GM19395 (cell line): ENCODE results near the gene AKAP8L.

Experiments used
- ATAC-seq: cut with Tn5 transposase; IDR thresholded peaks from one replicate; pipeline ENCODE4 v1.9.1; 2021; ENCODE audit warnings: mild to moderate bottlenecking, moderate library complexity; ENCODE audit not compliant: unreplicated experiment

AKAP8L gene

GRCh38 chr19:15448778-15449619 is 30.2 kb upstream of the AKAP8L start:
- ATAC-seq: no peak

DNA sequence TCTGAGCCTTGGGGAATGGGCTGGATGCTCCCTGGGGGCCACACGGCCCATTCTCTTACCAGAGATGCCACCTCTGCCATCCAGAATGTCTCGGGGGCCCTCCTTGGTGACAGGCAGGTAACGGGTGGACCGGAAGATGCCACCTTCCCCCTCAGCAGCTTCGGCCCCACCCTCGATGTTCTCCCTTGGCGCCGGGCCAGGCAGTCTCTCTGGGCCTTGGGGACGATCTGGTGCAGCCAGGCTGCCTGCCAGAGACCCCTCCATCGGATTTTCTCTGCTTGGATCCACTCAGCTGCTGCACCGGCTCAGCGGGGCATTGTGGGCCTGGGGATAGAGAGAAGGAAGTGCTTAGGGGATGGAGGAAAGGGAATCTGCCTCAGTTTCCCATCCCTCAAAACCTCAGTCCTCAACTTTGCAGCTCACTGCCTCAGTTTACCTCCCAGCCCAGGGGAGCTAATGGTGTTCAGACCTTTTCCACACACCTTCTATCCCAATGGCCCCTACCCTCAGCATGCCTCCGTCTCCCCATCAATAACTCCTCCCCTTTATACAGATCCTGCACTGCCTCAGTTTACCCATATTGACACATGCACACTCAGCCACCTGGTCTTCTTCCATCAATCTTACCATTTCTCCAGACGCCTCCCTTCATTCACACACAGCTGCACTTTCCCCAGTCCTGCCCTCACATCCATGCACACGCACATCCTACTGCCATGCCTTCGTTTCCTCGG is 29.4 kb upstream of the AKAP8L start:
- ATAC-seq: no peak

DNA sequence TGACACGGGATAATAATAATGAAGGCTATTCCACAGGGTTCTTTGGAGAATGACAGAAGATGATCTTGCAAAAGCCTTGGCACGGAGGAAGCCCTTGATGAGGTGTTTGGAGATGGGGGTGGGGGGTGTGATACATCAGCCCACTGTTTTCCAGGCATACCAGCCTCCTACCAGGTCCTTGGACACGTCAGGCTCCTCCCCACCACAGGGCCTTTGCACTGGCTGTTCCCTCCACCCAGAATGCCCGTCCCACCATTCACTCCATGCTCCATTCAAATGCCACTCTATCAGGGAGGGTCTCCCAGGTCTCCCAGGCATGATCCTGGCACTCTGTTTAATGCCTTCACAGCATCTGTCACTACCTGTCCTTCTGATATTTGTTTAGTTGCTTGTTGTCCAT is 28.3 kb upstream of the AKAP8L start:
- ATAC-seq: no peak

- ATAC-seq: no peak
These were observed 27.1 kb upstream of the AKAP8L start for GRCh38 chr19:15445807-15446376.

GRCh38 chr19:15445227-15445605 is 26.4 kb upstream of the AKAP8L start:
- no peak for ATAC-seq

DNA sequence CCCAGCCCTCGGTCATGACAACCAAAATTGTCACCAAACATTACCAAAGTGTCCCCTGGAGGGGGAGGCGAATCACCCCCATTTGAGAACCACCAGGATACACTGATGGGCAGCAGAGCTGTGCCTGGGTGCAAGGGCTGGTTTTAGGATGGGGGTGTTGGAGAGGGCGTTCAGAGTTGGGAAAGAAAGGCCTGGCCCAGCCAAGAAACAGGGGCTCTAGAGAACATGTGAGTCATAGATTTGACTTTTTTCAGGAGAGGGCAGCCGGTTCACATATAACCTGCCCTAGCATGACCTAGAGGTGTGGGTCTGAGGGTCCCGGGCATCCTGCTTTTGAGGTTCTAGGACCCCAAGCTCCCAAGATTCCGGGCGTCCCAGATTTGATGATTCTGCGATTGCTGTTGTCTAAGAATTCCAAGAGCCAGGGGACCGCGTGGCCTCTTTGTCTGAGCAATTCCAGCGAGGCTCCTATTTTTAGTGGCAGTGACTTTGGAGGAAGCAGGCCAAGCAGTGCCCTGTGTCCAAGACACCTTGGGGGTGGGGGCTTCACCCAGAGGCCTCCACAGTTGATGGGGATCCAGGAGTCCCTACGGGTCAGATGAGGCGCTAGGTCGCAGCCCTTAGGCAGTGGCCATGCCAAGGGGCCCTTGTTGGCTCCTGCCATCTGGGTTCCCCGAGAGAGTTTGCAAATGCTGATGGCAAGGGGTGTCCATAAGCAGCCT is 25.9 kb upstream of the AKAP8L start:
- no peak for ATAC-seq

DNA sequence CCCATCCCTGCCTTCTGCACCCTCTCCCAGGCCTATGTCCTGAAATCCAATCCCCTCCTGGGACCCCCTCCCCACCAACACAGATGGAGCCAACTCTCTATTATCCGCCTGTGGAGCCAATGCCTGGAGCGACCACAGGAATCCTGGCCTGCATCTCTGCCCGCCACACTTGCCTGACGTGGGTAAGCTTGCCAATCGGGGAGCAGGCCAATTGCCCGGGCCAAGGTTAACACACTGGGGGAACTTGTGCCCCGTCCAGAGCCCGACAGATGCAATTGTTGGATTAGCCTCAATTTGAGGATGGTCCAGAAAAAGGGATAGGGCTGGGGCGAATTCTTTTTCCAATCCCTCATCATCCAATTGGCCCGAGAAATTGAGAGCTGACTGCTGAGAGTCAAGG is 25.1 kb upstream of the AKAP8L start:
- ATAC-seq: no peak

GRCh38 chr19:15443325-15443724 is 24.5 kb upstream of the AKAP8L start:
- ATAC-seq: no peak

DNA sequence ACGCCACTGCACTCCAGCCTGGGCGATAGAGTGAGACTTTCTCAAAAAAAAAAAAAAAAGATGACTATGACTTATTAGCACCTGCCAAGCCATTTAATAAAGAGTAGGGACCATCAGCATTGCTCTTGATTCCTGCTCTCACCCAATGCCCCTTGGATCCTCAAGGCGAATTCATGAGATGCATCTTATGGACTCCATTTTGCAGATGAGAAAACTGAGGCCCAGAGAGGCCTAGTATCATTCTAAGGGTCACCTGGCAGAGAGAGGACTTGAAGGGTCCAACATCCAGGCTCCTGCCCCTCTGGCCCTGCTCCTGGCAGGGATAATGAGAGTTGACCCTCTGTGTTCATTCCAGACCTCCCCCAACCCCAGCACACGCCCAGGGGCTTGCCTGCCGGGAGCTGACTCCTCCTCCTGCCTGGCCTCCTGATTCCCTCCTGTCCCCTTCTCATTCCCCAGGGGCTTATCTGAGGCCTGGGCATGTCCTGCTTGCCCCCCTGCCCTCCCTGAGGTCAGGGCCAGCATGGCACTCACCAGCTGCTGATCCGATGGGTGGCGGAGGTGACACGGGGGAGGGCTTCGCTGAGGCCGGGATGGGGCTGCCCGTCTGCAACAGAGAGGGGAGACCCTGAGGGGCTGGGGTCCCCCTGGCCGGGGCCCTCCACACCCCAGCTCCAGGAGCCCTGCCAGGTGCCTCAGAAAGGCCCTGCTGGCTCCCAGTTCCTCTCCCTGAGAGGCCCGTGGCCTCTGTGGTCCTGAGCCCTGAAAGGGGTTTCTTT is 23.5 kb upstream of the AKAP8L start:
- no peak for ATAC-seq

GRCh38 chr19:15441317-15441716 is 22.5 kb upstream of the AKAP8L start:
- no peak for ATAC-seq

DNA sequence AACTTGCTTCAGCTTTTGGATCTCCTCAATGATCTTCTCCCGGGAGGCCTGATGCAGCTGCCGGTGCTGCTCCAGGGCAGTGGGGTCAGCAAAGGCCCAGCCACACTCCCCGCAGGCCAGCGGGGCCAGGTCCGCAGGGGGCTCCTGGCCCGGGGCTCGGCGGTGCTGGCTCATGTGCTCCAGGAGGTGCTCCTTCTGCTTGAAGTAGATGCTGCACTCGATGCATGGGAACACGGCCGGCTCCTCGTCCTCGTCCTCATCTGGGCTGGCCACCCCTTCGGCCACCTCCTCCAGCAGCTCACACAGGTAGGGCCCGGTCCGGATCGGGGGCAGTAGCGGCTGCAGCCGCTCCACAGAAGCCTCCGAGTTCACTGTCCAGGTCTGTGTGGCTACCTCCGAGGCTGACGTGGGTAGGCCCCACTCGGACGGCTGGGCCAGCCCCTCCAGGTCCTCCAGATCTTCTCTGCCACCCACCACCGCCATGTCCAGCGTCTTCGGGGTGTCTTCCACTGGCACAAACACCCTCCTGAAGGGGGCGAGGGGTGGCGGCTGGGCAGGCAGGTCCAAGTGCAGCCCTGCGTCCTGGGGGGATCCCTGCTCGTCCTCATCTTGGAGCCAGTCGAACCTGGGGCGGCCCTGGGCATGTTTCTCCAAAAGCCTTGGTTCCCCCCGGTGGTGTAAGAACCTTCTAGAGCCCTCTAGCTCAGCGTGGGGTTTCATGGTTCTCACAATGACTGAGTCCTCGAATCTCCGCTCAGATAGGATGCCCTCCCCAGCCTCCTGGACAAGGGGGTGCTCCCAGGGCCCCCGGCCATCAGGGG is 21.2 kb upstream of the AKAP8L start:
- no peak for ATAC-seq

GRCh38 chr19:15439078-15439799 is 20.5 kb upstream of the AKAP8L start:
- no peak for ATAC-seq

GRCh38 chr19:15438577-15438976 is 19.8 kb upstream of the AKAP8L start:
- ATAC-seq: no peak

DNA sequence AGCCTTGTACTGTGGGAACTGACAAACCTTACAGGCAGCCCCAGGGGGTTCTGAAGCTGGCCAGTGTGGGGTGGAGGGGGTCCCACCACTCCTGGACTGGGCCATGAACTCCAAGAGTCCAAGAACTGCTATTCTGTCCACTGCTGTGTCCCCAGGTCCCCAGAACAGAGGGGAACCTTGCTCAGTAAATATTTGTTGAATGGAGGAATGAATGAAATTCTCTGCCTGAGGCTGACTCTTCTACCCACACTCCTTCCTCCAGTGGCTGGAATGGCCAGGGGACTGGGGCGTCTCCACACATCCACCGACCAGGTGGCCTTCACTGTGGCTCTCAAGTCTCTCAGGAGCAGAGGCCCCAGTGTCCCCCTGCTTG is 19.3 kb upstream of the AKAP8L start:
- ATAC-seq: no peak

- ATAC-seq: no peak
These were observed 18.8 kb upstream of the AKAP8L start for GRCh38 chr19:15437355-15438123.

GRCh38 chr19:15436826-15437110 is 18.0 kb upstream of the AKAP8L start:
- no peak for ATAC-seq

DNA sequence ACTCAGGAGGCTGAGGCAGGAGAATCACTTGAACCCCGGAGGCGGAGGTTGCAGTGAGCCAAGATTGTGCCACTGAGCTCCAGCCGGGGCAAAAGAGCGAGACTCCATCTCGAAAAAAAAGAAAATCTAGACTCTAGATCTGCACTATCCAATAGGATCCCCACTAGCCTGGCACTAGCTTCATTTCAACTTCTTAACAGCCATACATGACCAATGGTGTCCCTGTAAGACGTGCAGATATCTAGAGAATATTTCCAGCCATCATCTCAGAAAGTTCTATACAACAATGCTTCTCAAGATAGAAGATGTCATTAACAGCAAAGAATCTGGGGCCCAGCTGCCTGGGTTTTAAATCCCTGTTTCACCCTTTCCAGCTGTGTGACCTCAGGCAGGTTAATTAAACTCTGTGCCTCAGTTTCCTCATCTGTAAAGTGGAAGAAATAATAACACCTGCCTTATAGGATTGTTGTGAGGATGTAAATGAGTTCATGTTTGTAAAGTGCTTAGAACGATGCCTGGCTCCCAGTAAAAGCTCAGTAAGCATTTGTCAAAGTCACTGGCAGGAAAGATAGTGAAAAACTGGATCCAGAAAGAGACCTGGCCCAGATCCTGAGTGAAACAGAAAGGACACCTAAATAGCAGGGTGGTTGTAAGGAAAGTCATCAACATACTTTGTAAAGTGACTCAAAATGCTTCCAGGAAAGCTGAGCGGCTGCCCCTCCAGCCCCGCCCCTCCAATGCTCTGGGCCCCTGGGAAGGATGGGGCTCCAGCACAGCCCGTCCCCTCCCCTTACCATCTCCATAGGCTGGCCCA is 17.4 kb upstream of the AKAP8L start:
- no peak for ATAC-seq
